HepG2 (cell line): ENCODE data around the gene PACS2. TPM values are rescaled to one million over a fixed set of nuclear protein-coding genes. Genes with fewer than 3 reads are reported as not detected.

Experiments
- ATAC-seq: fragments of 200-7000 bp; cut with Tn5 transposase; 3 replicates; pipeline ENCODE4 v1.9.1; 2020; ENCODE audit warnings: mild to moderate bottlenecking, moderate library complexity
- BruUV-seq: library from RNA; stranded (reverse); fragments of 400-500 nt; replicated peaks from 2 replicates; lab custom pipeline; 2021; lab: Mats Ljungman, UMichigan
- CTCF ChIA-PET: fragments of 300-600 bp; formaldehyde crosslinking; extraction: SDS; loops from one replicate; lab custom pipeline; 2021; ENCODE audit warnings: low total read pairs, inconsistent platforms, low intra/inter-chr PET ratio; lab: Yijun Ruan, JAX
- POLR2A ChIA-PET: fragments of 350-600 bp; sonication (Branson Sonifier 250); formaldehyde crosslinking; loops from one replicate; lab custom pipeline; 2020; ENCODE audit warnings: antibody characterized with exemption, inconsistent platforms; lab: Yijun Ruan, JAX
- DNase-seq: peaks from one replicate; pipeline ENCODE4 v3.0.0-alpha.2; 2015; ENCODE audit warnings: low spot score
- FAIRE-seq: peaks from 3 replicates; lab custom pipeline; 2011; peaks lifted over from hg19 to GRCh38; lab: Jason Lieb, UNC
- H2AFZ ChIP-seq: one replicate; pipeline ENCODE4 v1.6.1; 2011; ENCODE audit warnings: low read length, inconsistent platforms
- H3K27ac ChIP-seq: fragments of 300-600 bp; 3 replicates; pipeline ENCODE4 v1.8.0; 2011; ENCODE audit warnings: mixed run types, mild to moderate bottlenecking, mixed read lengths, low read length, inconsistent platforms; ENCODE audit not compliant: insufficient read depth; ENCODE audit errors: extremely low read length
- H3K27me3 ChIP-seq, 2 experiments: fragments of 200-600 bp in 1 of 2; 2 replicates in 1 of 2; 3 replicates in 1 of 2; pipeline versions ENCODE4 v1.6.0 to v1.8.0; 2011; ENCODE audit warnings: low read length in 2 of 2, mild to moderate bottlenecking in 2 of 2, moderate library complexity in 2 of 2, inconsistent platforms in 1 of 2; ENCODE audit not compliant: insufficient read depth in 2 of 2, control insufficient read depth in 1 of 2
- H3K36me3 ChIP-seq, 2 experiments: fragments of 200-600 bp in 1 of 2; replicated peaks in 1 of 2; 2 replicates in 1 of 2; 3 replicates in 1 of 2; pipeline versions ENCODE4 v1.5.1 to v1.8.0; 2011; ENCODE audit warnings: low read length in 2 of 2, inconsistent platforms in 1 of 2; ENCODE audit not compliant: insufficient read depth in 2 of 2, control insufficient read depth in 1 of 2
- H3K4me1 ChIP-seq: 2 replicates; pipeline ENCODE4 v1.5.1; 2012; ENCODE audit warnings: low read length, inconsistent platforms; ENCODE audit not compliant: insufficient read depth
- H3K4me2 ChIP-seq: 2 replicates; pipeline ENCODE4 v1.6.0; 2011; ENCODE audit warnings: low read depth, low read length, inconsistent platforms
- H3K4me3 ChIP-seq, 3 experiments: fragments of 200-600 bp in 1 of 3; sonication (generic), shearing (Covaris generic) in 1 of 3; replicated peaks in 1 of 3; 2 replicates each; pipeline ENCODE4 v1.5.1; 2011 to 2016; ENCODE audit warnings: low read length in 3 of 3, inconsistent platforms in 2 of 3, low read depth in 2 of 3, mild to moderate bottlenecking in 2 of 3, control low read depth in 1 of 3, mixed read lengths in 1 of 3; ENCODE audit not compliant: insufficient read depth in 1 of 3
- H3K79me2 ChIP-seq: one replicate; pipeline ENCODE4 v1.6.1; 2011; ENCODE audit warnings: low read length, inconsistent platforms; ENCODE audit not compliant: insufficient read depth
- H3K9ac ChIP-seq: 2 replicates; pipeline ENCODE4 v1.6.0; 2011; ENCODE audit warnings: mild to moderate bottlenecking, low read depth, low read length, inconsistent platforms; ENCODE audit not compliant: insufficient read depth
- H3K9me3 ChIP-seq: 2 replicates; pipeline ENCODE4 v1.5.1; 2012; ENCODE audit warnings: mild to moderate bottlenecking, low read length
- H4K20me1 ChIP-seq: 2 replicates; pipeline ENCODE4 v1.6.0; 2011; ENCODE audit warnings: inconsistent platforms, mild to moderate bottlenecking, low read length, moderate library complexity; ENCODE audit not compliant: insufficient read depth
- ETV6 ChIP-seq: sonication (generic); formaldehyde crosslinking; conservative IDR thresholded peaks from 2 replicates; pipeline ENCODE4 v1.4.0; 2020; ENCODE audit warnings: missing genetic modification reagents
- RXRA ChIP-seq: sonication (generic); formaldehyde crosslinking; IDR thresholded peaks from 2 replicates; pipeline ENCODE4 v1.5.1; 2020; ENCODE audit warnings: missing genetic modification reagents
- WIZ ChIP-seq: sonication (generic); formaldehyde crosslinking; IDR thresholded peaks from 2 replicates; pipeline ENCODE4 v1.5.1; 2020; ENCODE audit warnings: mild to moderate bottlenecking, missing genetic modification reagents
- ZFP37 ChIP-seq: sonication (generic); formaldehyde crosslinking; IDR thresholded peaks from 2 replicates; pipeline ENCODE4 v1.4.0; 2020; ENCODE audit warnings: missing genetic modification reagents, borderline replicate concordance
- ZNF317 ChIP-seq: sonication (generic); formaldehyde crosslinking; IDR thresholded peaks from 2 replicates; pipeline ENCODE4 v1.5.0; 2020; ENCODE audit warnings: mild to moderate bottlenecking, missing genetic modification reagents
- ZNF615 ChIP-seq: sonication (generic); formaldehyde crosslinking; IDR thresholded peaks from 2 replicates; pipeline ENCODE4 v1.5.0; 2020; ENCODE audit warnings: mild to moderate bottlenecking, missing genetic modification reagents, borderline replicate concordance
- WGBS: methylation state at CpG from one replicate; pipeline ENCODE4 v1.1.6; 2017; ENCODE audit warnings: low lambda C conversion rate; 5-methylcytosine and 5-hydroxymethylcytosine counted together
- in situ Hi-C: cut with HindIII; loops from 2 replicates; pipeline ENCODE4 v1.10.0; 2017; ENCODE audit warnings: low pct_unique_long_range_greater_than_20kb; ENCODE audit not compliant: extremely low pct_ligation_motif_present
- intact Hi-C: fragments of 100-400 bp; cut with micrococcal nuclease; formaldehyde crosslinking; loops from one replicate; pipeline ENCODE4 v1.10.0; 2022; ENCODE audit not compliant: unreplicated experiment
- polyA plus RNA-seq, 8 experiments: library from polyadenylated mRNA; depleted of rRNA in 3 of 8; stranded (reverse) in 7 of 8; unstranded in 1 of 8; fragments of >200 nt; fragmentation: Illumina TruSeq in 4 of 8; extraction: Trizol in 4 of 8; gene quantifications; 2 replicates each; pipeline versions ENCODE4 v1.2.1 to v1.2.3, GENCODE V29; 2011 to 2016; ENCODE audit warnings: low read depth in 4 of 8, missing spikeins in 1 of 8, mixed read lengths in 1 of 8; ENCODE audit not compliant: insufficient read depth in 1 of 8
- total RNA-seq, 5 experiments: library from RNA; depleted of rRNA; stranded (reverse); fragments of >200 nt; fragmentation: Illumina TruSeq; extraction: Trizol; gene quantifications; 2 replicates each; pipeline ENCODE4 v1.2.3, GENCODE V29; 2016; ENCODE audit warnings: low read depth in 1 of 5
- TF ChIP-seq, protein P1 (sequence below): sonication (generic); formaldehyde crosslinking; IDR thresholded peaks from 2 replicates; pipeline ENCODE4 v1.8.0; 2022; ENCODE audit warnings: mild to moderate bottlenecking, missing genetic modification reagents
- TF ChIP-seq, protein P2 (sequence below): sonication (generic); formaldehyde crosslinking; IDR thresholded peaks from 2 replicates; pipeline ENCODE4 v1.4.0; 2020; ENCODE audit warnings: mild to moderate bottlenecking, missing genetic modification reagents, borderline replicate concordance
- TF ChIP-seq, protein P3 (sequence below): sonication (generic); formaldehyde crosslinking; IDR thresholded peaks from 2 replicates; pipeline ENCODE4 v1.8.0; 2022; ENCODE audit warnings: missing genetic modification reagents, mild to moderate bottlenecking, inconsistent platforms, borderline replicate concordance

PACS2 gene
- total and polyA plus RNA-seq, 2 of the 13 experiments (the other 11 are each of a cell fraction or from before 2014, with no cell fraction given), result 23.6 to 27.6 TPM

DNA sequence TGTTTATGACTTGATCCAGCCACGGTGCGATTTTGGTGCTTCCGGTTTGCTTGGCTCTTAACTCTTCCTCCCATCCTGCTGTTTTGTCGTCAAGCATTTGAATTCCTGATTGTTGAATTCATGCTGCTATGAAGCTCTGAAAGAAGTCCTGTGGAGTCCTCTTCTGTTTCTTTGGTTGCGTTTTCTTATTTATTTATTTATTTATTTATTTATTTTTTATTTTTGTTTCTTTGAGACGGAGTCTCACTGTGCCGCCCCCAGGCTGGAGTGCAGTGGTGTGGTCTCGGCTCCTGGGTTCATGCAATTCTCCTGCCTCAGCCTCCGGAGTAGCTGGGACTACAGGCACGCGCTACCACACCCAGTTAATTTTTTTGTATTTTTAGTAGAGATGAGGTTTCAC, 102.1 kb downstream of the PACS2 start:
- Histone ChIP-seq H3K27me3 (peaks cover 0 to 26% of the 10 kb centered on the region in 2 experiments; a peak in 3 of 5 replicates), H3K9me3 (no peaks in the 10 kb centered on the region), H2AFZ (no peak overlapping the region), H3K4me1 (peaks cover 46% of the 10 kb centered on the region), H4K20me1 (no peaks in the 10 kb centered on the region), H3K79me2 (peaks cover 20% of the 10 kb centered on the region)
- ATAC-seq (no peak), DNase-seq (no peak)
- intact Hi-C loops (no loop called here), in situ Hi-C loops (no loop called here)
- no TSS peak for BruUV-seq
- 98% methylated on average over 11 of the region's 11 CpGs for WGBS
- ChIA-PET CTCF (no interaction called here), POLR2A (interaction anchor here (0.7 kb wide), 1 partner anchor 116 kb away, joined by 4 read pairs; the partner anchor contains the start of gene BRF1)
- TF ChIP-seq RXRA (no peak), ZNF317 (CRISPR knock-in tag) (no peak), WIZ (no peak), ZNF615 (CRISPR knock-in tag) (no peak), ETV6 (CRISPR knock-in tag) (no peak), ZFP37 (CRISPR knock-in tag) (no peak)
- TF ChIP-seq, protein P1, sequence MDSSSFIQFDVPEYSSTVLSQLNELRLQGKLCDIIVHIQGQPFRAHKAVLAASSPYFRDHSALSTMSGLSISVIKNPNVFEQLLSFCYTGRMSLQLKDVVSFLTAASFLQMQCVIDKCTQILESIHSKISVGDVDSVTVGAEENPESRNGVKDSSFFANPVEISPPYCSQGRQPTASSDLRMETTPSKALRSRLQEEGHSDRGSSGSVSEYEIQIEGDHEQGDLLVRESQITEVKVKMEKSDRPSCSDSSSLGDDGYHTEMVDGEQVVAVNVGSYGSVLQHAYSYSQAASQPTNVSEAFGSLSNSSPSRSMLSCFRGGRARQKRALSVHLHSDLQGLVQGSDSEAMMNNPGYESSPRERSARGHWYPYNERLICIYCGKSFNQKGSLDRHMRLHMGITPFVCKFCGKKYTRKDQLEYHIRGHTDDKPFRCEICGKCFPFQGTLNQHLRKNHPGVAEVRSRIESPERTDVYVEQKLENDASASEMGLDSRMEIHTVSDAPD (CRISPR knock-in tag), result no peak
- TF ChIP-seq, protein P2, sequence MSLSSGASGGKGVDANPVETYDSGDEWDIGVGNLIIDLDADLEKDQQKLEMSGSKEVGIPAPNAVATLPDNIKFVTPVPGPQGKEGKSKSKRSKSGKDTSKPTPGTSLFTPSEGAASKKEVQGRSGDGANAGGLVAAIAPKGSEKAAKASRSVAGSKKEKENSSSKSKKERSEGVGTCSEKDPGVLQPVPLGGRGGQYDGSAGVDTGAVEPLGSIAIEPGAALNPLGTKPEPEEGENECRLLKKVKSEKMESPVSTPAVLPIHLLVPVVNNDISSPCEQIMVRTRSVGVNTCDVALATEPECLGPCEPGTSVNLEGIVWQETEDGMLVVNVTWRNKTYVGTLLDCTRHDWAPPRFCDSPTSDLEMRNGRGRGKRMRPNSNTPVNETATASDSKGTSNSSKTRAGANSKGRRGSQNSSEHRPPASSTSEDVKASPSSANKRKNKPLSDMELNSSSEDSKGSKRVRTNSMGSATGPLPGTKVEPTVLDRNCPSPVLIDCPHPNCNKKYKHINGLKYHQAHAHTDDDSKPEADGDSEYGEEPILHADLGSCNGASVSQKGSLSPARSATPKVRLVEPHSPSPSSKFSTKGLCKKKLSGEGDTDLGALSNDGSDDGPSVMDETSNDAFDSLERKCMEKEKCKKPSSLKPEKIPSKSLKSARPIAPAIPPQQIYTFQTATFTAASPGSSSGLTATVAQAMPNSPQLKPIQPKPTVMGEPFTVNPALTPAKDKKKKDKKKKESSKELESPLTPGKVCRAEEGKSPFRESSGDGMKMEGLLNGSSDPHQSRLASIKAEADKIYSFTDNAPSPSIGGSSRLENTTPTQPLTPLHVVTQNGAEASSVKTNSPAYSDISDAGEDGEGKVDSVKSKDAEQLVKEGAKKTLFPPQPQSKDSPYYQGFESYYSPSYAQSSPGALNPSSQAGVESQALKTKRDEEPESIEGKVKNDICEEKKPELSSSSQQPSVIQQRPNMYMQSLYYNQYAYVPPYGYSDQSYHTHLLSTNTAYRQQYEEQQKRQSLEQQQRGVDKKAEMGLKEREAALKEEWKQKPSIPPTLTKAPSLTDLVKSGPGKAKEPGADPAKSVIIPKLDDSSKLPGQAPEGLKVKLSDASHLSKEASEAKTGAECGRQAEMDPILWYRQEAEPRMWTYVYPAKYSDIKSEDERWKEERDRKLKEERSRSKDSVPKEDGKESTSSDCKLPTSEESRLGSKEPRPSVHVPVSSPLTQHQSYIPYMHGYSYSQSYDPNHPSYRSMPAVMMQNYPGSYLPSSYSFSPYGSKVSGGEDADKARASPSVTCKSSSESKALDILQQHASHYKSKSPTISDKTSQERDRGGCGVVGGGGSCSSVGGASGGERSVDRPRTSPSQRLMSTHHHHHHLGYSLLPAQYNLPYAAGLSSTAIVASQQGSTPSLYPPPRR (CRISPR knock-in tag), result no peak
- TF ChIP-seq, protein P3, sequence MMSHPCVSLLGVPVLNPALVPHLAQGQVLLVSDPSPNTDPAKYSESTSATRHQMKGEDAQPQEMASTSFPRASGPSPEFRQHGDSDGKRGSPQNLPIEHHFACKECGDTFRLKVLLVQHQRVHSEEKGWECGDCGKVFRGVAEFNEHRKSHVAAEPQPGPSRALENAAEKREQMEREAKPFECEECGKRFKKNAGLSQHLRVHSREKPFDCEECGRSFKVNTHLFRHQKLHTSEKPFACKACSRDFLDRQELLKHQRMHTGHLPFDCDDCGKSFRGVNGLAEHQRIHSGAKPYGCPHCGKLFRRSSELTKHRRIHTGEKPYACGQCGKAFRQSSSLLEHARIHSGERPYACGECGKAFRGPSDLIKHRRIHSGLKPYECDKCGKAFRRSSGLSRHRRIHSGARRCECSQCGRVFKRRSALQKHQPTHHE (CRISPR knock-in tag), result no peak
- TF ChIP-seq, all 625 proteins: peak for 0
- Histone ChIP-seq H3K4me3 (no peak overlapping the region), H3K4me2 (no peak overlapping the region), H3K9ac (no peak overlapping the region), H3K36me3 (no peaks in the 10 kb centered on the region), H3K27ac (no peak overlapping the region)
- FAIRE-seq, result no peak
